ENCODE data around the gene CAVIN3.

- no peak for TF ChIP-seq CTCF (IDR thresholded peaks at IDR 0.05)
- TF ChIP-seq POLR2A (IDR thresholded peaks at IDR 0.05) = no peak
Observed at GRCh38 chr11:6301096-6301495, 19.2 kb downstream of the CAVIN3 start.

Measured in stomach (tissue), 4 donors.